Activated CD4-positive, alpha-beta T cell treated with anti-CD3 and anti-CD28 coated beads for 4 hours (primary cell): ENCODE measurements around the gene MSL1.

ENCODE experiments used
- DNase-seq, 2 donors: peaks; one replicate each; pipeline ENCODE4 v3.0.0-alpha.2; 2020

MSL1 gene, protein sequence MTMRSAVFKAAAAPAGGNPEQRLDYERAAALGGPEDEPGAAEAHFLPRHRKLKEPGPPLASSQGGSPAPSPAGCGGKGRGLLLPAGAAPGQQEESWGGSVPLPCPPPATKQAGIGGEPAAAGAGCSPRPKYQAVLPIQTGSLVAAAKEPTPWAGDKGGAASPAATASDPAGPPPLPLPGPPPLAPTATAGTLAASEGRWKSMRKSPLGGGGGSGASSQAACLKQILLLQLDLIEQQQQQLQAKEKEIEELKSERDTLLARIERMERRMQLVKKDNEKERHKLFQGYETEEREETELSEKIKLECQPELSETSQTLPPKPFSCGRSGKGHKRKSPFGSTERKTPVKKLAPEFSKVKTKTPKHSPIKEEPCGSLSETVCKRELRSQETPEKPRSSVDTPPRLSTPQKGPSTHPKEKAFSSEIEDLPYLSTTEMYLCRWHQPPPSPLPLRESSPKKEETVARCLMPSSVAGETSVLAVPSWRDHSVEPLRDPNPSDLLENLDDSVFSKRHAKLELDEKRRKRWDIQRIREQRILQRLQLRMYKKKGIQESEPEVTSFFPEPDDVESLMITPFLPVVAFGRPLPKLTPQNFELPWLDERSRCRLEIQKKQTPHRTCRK

DNA sequence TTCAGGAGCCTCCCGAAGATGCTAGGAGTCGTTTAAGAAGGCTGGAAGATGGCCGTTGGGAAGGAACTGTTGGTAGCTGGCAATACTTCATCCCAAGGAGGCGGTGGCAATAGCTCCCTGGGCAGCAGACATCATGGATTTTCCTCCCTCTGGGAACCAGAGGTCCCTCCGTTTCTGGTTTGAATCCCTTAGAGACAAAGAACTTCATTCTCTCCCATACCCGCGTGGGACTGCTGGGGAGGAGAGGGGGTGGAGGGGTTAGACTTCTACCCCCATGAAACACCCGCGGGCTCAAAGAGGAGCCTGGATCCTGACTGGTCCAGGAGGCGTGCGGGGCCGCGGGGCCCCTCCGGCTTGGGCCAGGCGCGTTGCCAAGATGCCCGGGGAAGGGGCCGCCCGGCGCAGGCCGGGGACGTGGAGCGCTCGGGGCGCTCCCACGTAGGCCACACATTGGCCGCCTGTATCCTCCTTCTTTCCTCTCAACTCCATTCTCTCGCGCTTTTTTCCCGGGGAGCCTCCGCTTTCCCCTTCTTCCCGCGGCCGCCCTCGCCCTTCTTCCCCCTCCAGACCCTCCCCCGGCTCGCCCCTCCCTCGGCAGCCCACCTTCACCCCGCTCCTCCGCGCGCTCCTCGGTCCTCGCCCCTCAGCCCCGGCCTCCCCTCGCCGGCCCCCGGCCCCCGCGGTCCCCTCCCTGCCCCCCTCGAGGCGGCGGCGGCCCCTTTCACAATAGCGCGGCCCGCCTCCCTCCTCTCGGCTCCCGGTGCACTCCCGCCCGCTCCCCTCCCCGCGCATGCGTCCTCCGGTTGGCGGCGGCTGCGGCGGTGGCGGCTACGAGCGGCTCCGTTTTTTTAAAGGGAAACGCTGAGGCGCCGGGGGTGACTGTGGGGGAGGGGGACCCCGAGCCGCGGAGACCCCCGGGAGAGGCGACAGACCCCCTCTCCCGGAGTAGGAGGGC, at the start of gene MSL1:
Gene MSL1 (plus strand): TSS at position 791 of the 955 bp plus-strand sequence. CDS start 642 bp downstream, outside the sequence.
- DNase-seq: peak; percentile 82 to 83

GRCh38 chr17:40072040-40072734, 49.6 kb upstream of the MSL1 start:
- DNase-seq: no peak

DNA sequence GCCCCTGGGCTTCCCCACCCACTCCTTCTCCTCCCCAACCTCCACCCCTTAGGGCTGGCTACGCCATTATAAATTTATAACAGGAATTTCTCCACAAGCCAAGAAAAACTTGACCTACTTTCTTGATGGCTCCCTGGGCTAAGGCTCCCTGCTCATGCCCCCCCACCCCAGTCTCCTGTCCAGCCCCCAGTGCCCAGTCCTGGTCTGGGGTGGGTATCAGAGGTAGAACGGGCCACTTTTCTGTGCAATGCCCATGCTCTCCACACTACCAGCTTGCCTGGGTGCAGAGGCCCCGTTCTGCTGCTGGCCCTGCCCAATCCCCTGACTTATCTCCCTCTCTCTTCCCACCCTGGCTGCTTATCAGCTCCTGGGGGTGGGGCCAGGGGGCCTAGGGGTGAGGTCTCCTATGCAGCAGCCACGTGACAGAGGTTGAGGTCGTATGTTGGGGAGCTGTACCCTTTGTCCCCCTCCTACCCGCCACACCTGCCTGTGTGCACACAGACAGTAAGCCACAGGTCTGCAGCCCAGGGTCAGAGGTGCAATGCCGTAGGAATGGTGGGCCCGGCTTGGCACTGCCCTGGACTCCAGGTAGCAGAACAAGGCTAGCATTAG, 48.9 kb upstream of the MSL1 start:
- no peak for DNase-seq

GRCh38 chr17:40073454-40074174, 48.2 kb upstream of the MSL1 start:
- no peak for DNase-seq

DNA sequence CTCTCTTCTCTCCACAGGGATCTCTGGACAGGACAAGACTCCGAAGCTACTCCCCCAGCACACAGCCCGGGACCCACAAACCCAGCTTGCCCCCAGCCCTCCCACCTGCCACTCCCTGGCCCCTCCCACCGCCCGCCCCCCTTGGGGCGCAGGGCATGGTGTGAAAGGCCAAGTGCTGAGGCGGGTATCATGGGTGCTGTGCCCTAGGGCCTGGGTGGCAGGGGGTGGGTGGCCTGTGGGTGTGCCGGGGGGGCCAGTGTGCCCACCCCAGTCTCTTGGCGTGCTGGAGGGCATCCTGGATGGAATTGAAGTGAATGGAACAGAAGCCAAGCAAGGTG, 47.6 kb upstream of the MSL1 start:
- no peak for DNase-seq

- DNase-seq: no peak
Observed at GRCh38 chr17:40074871-40075200, 46.9 kb upstream of the MSL1 start.

DNA sequence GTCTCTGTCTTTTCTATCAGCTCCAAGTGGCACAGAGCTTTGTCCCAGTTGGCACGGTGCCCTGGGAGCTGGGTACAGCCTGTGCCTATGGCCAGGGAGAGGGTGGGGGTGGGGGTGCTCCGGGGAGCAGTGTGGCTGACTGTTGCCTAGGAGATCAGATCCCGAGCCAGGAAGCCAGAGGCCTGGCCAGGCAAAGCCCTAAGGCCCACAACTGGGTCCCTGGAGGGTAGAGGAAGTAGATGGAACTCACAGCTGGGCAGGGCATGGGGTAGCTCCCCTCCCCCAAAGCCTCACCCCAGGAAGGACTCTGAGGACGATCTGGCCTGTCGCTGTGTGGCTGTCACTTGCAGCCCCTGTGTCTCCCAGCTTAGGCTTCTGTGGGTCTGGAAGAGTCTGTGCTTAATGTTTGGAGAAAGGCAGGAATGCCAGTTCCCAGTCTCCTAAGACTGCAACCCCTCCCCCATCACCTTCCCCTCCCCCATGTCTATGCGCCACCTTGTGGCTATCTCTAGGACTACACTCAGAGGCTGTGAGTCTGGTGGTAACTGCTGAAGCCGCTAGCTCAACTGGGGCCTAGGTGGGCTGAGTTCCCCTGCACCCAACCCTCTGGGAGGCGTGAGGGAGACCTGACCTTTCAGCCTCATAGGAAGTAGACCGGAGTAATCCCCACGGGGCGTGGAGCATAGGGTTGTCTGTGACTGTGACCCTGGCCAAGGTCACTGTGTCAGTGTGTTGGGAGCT, 46.4 kb upstream of the MSL1 start:
- DNase-seq: peak; percentile 56 to 77

DNA sequence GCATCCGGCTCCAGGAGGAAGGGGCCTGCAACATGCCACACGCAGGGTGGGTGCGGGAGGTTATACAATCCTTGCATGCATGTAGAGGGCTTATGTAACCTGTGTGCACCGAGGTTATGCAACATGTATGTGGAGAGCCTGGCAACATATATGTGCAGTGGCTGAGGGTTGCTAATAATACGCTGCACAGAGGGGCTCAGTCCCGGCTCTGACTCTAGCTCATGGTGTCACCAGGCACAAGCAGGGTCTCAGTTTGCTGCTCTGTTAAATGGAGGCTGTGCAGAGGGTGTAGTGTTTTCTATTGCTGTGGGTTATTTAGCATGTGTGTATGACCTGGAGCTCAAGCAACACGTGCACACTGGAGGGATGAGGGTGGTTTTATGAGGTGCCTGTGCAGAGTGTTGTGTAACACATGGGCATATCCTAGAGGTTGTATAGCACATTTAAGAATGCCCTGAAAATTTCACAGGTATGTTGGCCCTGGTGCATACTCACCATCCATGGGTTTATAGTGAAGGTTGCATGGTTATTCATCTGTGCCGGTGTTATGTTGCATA, 45.8 kb upstream of the MSL1 start:
- no peak for DNase-seq

DNA sequence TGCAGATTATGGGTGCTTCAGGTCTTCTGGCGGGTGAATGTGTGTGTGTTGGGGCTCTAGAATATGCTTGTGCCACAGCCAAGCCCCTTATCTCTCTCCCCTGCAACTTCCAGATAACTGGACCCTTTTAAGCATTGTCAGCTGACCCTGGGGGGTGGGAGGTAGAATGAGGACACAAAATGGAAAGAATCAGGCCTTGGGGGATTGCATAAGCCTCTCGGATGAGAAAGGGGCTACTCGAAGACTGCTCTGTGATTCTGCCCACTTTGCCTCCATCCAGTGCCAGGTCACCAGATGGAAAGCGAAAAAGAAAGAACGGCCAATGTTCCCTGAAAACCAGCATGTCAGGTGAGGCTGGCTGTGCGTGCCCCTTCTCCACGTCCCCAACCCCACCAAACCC, 45.2 kb upstream of the MSL1 start:
- no peak for DNase-seq

- no peak for DNase-seq
Observed at GRCh38 chr17:40079545-40079944, 42.2 kb upstream of the MSL1 start.

DNA sequence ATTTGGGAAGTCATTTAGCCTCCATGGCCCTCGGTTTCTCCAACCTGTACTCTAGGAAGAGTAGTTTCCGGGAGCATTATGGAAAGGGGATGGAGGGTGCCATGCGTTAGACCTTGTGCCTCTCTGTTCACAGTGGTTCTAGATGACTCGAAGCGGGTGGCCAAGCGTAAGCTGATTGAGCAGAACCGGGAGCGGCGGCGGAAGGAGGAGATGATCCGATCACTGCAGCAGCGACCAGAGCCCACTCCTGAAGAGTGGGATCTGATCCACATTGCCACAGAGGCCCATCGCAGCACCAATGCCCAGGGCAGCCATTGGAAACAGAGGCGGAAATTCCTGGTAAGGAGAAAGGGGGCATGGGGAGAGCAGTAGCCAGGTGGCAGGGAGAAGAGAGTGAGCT, 37.3 kb upstream of the MSL1 start:
- no peak for DNase-seq

GRCh38 chr17:40086150-40087044, 35.4 kb upstream of the MSL1 start:
- peak; percentile 56 to 63 for DNase-seq

- DNase-seq: no peak
Observed at GRCh38 chr17:40087049-40087794, 34.5 kb upstream of the MSL1 start.

- DNase-seq: no peak
Observed at GRCh38 chr17:40087903-40088718, 33.7 kb upstream of the MSL1 start.

GRCh38 chr17:40089077-40089895, 32.5 kb upstream of the MSL1 start:
- DNase-seq: no peak

GRCh38 chr17:40090237-40091119, 31.3 kb upstream of the MSL1 start:
- no peak for DNase-seq
